Endodermal cell (in vitro differentiated cells): ENCODE measurements around the gene HOXB3. TPM values are rescaled to one million over a fixed set of nuclear protein-coding genes. Genes with fewer than 3 reads are reported as not detected.
A peak's percentile ranks its signal among the peaks of the same experiment; 100 is the strongest.

Source experiments
- DNase-seq: peaks from one replicate; pipeline ENCODE4 v3.0.0-alpha.2; 2017
- H3K27ac ChIP-seq: 2 replicates; pipeline ENCODE4 v1.5.1; 2013; ENCODE audit warnings: mild to moderate bottlenecking, low read depth, low read length, moderate library complexity
- H3K27me3 ChIP-seq: 2 replicates; pipeline ENCODE4 v1.6.1; 2013; ENCODE audit warnings: mild to moderate bottlenecking, low read length, moderate library complexity; ENCODE audit not compliant: insufficient read depth, control insufficient read depth, poor library complexity, severe bottlenecking
- H3K36me3 ChIP-seq: 2 replicates; pipeline ENCODE4 v1.7.0; 2013; ENCODE audit warnings: mild to moderate bottlenecking, low read length, moderate library complexity; ENCODE audit not compliant: control insufficient read depth, insufficient read depth
- H3K4me1 ChIP-seq: one replicate; pipeline ENCODE4 v1.7.0; 2013; ENCODE audit warnings: low read length; ENCODE audit not compliant: control insufficient read depth, insufficient read depth
- H3K4me3 ChIP-seq: 2 replicates; pipeline ENCODE4 v1.5.1; 2013; ENCODE audit warnings: mild to moderate bottlenecking, low read length, moderate library complexity
- H3K9ac ChIP-seq: 2 replicates; pipeline ENCODE4 v1.6.1; 2013; ENCODE audit warnings: mild to moderate bottlenecking, low read length, moderate library complexity; ENCODE audit not compliant: poor library complexity, severe bottlenecking; ENCODE audit errors: extremely low read depth
- H3K9me3 ChIP-seq: 2 replicates; pipeline ENCODE4 v1.6.1; 2013; ENCODE audit warnings: mild to moderate bottlenecking, low read length, moderate library complexity; ENCODE audit not compliant: control insufficient read depth
- H3K27ac Mint-ChIP-seq: 2 replicates; pipeline ENCODE4 v1.8.0; 2020; ENCODE audit warnings: mixed read lengths
- H3K27me3 Mint-ChIP-seq: 2 replicates; pipeline ENCODE4 v1.8.0; 2021; ENCODE audit warnings: mild to moderate bottlenecking, mixed read lengths; ENCODE audit not compliant: insufficient read depth
- H3K36me3 Mint-ChIP-seq: 2 replicates; pipeline ENCODE4 v1.8.0; 2020; ENCODE audit warnings: low read depth, mixed read lengths
- H3K4me1 Mint-ChIP-seq: 2 replicates; pipeline ENCODE4 v1.8.0; 2020; ENCODE audit warnings: mixed read lengths
- H3K4me3 Mint-ChIP-seq: 2 replicates; pipeline ENCODE4 v1.8.0; 2020; ENCODE audit warnings: mild to moderate bottlenecking, moderate library complexity, mixed read lengths
- H3K9me3 Mint-ChIP-seq: 2 replicates; pipeline ENCODE4 v1.8.0; 2020; ENCODE audit warnings: mild to moderate bottlenecking, mixed read lengths
- WGBS, 2 experiments: methylation state at CpG; one replicate each; pipeline versions ENCODE4 v1.1.5 to v1.1.7; 2013; ENCODE audit warnings: missing lambda C conversion rate in 2 of 2, mixed read lengths in 1 of 2; ENCODE audit not compliant: insufficient coverage in 1 of 2, insufficient read length in 1 of 2; 5-methylcytosine and 5-hydroxymethylcytosine counted together
- total RNA-seq, 2 donors: library from RNA; stranded (reverse); fragmentation: NEBNext Ultra II Directional in 1 of 2; extraction: Animal tissue kit (Norgen Biotek cat#: 25700) in 1 of 2; gene quantifications; 2 replicates in 1 of 2; 3 replicates in 1 of 2; pipeline ENCODE4 v1.2.1, GENCODE V29; 2021
- TF ChIP-seq, protein P1 (sequence below): fragments of 200-600 bp; sonication (generic); conservative IDR thresholded peaks from 2 replicates; pipeline ENCODE4 v1.5.0; 2021; ENCODE audit warnings: antibody characterized with exemption, mild to moderate bottlenecking

The HOXB3 gene
- total RNA-seq, 2 donors from 2014 or later = not detected

DNA sequence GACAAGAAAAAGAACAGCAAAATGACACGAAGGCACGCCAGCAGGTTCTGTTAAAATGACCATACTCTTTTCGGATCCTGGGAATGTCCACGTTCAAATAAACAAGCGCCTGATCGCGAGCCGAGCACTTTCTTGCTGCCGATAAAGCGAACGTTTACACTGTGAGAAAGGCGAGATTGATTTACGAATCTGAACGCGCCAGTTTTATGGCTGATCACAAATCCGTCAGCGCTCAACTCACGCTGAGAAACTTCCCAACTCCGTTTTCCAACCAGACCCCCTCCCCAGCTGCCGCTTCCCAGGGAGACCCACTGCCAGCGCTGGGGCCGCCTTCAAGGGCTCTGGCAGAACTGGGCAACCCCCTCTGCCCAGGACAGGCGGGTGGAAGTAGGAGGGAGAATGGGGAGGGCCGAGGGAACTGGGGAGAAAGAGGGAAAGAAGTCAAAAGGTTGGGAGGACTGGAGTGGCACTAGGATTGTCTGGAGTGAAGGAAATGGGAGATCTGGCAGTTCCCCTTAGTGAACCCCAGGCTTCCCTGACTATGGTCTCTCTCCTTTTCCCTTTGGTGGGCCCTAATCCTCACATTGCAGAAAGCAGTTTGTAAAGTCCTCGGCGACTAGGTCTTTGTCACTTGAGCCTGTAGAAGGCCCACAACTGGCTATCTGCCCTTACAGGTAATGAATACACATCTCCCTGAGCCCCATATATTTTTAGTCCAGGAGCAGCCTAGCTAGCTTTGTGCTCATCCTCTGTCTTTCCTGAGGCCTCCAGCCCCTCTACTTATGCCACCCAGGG lies 18.8 kb downstream of the HOXB3 start:
- Histone ChIP-seq H3K9me3 (peaks cover 12% of the 10 kb centered on the region), H3K4me3 (peak overlapping the region; percentile 69), H3K9ac (no peak overlapping the region), H3K36me3 (no peaks in the 10 kb centered on the region), H3K4me1 (peaks cover 13% of the 10 kb centered on the region), H3K27ac (no peak overlapping the region), H3K27me3 (peaks cover 100% of the 10 kb centered on the region)
- Mint-ChIP-seq H3K9me3 (no peaks in the 10 kb centered on the region), H3K36me3 (no peaks in the 10 kb centered on the region), H3K27me3 (no peaks in the 10 kb centered on the region), H3K4me1 (peaks cover 16% of the 10 kb centered on the region), H3K4me3 (peak overlapping the region; percentile 27), H3K27ac (no peak overlapping the region)
- TF ChIP-seq, protein P1, sequence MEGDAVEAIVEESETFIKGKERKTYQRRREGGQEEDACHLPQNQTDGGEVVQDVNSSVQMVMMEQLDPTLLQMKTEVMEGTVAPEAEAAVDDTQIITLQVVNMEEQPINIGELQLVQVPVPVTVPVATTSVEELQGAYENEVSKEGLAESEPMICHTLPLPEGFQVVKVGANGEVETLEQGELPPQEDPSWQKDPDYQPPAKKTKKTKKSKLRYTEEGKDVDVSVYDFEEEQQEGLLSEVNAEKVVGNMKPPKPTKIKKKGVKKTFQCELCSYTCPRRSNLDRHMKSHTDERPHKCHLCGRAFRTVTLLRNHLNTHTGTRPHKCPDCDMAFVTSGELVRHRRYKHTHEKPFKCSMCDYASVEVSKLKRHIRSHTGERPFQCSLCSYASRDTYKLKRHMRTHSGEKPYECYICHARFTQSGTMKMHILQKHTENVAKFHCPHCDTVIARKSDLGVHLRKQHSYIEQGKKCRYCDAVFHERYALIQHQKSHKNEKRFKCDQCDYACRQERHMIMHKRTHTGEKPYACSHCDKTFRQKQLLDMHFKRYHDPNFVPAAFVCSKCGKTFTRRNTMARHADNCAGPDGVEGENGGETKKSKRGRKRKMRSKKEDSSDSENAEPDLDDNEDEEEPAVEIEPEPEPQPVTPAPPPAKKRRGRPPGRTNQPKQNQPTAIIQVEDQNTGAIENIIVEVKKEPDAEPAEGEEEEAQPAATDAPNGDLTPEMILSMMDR = no peak
- WGBS, 2 experiments = 1 to 4% methylated on average over 15 to 26 of the region's 26 CpGs
- DNase-seq = peak; percentile 81

DNA sequence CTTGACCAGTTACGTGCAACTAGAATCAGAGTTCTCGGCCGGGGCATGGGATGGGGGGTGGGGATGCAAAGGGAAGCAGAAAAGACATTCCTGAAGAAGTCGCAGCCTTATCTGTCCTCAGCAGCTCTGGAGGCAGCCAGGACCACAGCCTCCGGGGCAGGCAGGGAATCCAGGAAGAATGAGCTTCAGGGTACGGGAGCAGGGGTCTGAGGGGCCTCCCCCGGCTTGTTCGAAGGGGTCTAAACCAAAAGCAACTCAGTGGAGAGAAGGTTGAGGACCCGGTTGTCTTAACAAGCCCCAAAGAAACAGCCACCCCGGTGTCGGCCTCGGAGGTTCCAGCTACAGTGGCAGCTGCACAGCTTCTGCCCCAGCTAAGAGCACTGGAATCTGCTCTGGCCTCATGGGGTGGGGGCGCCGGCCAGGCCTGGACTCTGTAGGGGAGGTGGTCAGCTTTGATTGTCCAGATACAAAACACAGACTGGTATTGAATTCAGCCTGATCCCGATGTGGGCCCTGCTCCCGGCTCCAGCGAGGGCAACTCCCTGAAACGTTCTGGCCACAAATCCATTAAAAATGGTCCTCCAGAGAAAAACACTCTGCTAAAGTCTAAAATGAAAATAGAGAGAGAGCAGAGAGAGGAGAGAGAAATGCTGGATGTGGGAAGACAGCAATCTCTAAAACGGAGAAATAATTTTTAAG lies 19.6 kb downstream of the HOXB3 start:
- H3K4me3 ChIP-seq = peak overlapping the region; percentile 69
- H3K36me3 ChIP-seq = no peaks in the 10 kb centered on the region
- peaks cover 13% of the 10 kb centered on the region for H3K4me1 ChIP-seq
- no peaks in the 10 kb centered on the region for H3K27me3 Mint-ChIP-seq
- no peaks in the 10 kb centered on the region for H3K36me3 Mint-ChIP-seq
- H3K27ac ChIP-seq = no peak overlapping the region
- H3K4me3 Mint-ChIP-seq = peak overlapping the region; percentile 27
- H3K27me3 ChIP-seq = peaks cover 100% of the 10 kb centered on the region
- TF ChIP-seq, protein P1 = no peak
- H3K9me3 Mint-ChIP-seq = no peaks in the 10 kb centered on the region
- no peak overlapping the region for H3K27ac Mint-ChIP-seq
- 1 to 2% methylated on average over 11 to 19 of the region's 19 CpGs for WGBS, 2 experiments
- no peak overlapping the region for H3K9ac ChIP-seq
- peak; percentile 89 for DNase-seq
- H3K9me3 ChIP-seq = peaks cover 13% of the 10 kb centered on the region
- peaks cover 16% of the 10 kb centered on the region for H3K4me1 Mint-ChIP-seq

DNA sequence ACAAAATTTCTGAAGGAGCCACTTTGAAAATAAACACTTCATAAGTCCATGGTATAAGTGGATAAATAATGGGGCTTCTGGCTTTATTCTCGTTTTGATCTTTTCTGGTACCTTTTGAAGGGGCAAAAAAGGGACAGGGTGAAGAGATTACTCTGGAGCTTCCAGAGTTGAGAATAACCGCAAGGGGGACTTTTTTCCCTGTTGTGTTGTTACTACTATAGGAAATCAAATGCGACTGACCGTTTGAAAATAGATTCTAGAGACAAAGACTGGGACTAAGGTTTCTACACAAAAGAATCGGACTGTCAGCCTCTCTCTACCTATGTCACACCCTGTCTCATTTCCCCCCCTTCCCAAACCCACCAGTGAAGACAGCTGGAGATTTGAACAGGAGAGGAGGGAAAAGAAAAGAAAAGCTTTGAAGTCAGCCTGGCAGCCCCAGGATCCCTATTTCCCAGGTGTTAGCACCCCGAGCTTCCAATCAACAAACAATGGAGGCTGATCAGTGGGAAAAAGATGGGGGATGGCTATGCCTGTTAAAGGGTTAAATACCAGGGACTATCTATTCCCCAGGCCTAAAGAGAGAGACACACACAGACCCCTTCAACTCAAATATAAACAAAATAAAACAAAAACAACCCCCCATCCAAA lies 20.2 kb downstream of the HOXB3 start:
- Mint-ChIP-seq H3K27me3 (no peaks in the 10 kb centered on the region), H3K36me3 (no peaks in the 10 kb centered on the region), H3K4me1 (peaks cover 16% of the 10 kb centered on the region), H3K4me3 (peak overlapping the region; percentile 27), H3K9me3 (no peaks in the 10 kb centered on the region), H3K27ac (no peak overlapping the region)
- Histone ChIP-seq H3K9me3 (peaks cover 13% of the 10 kb centered on the region), H3K4me1 (peaks cover 13% of the 10 kb centered on the region), H3K9ac (no peak overlapping the region), H3K27ac (no peak overlapping the region), H3K36me3 (no peaks in the 10 kb centered on the region), H3K27me3 (peaks cover 100% of the 10 kb centered on the region), H3K4me3 (no peak overlapping the region)
- no peak for DNase-seq
- TF ChIP-seq, protein P1 = peak; percentile 48
- 0 to 14% methylated on average over 2 to 4 of the region's 6 CpGs for WGBS, 2 experiments
